Vagina (tissue), 2 donors: ENCODE measurements around the gene PTPRN2.
"Not testable (repeated sequence)": the region's sequence is repeated elsewhere in the genome, so short reads cannot be mapped to it uniquely, and the experiment has no call there.

Experiments
- POLR2A ChIP-seq, 2 donors: fragments of 450-650 bp; IDR thresholded peaks; one replicate each; pipeline ENCODE4 v1.6.1; 2017; ENCODE audit warnings: antibody characterized with exemption in 2 of 2, mild to moderate bottlenecking in 2 of 2, moderate library complexity in 2 of 2
- POLR2AphosphoS5 ChIP-seq, 2 donors: sonication (generic); formaldehyde crosslinking; IDR thresholded peaks; one replicate each; pipeline ENCODE4 v1.9.0; 2017; ENCODE audit warnings: antibody characterized with exemption in 2 of 2, mild to moderate bottlenecking in 2 of 2, low read depth in 1 of 2; ENCODE audit not compliant: insufficient read depth in 1 of 2
- TF ChIP-seq, protein P1 (sequence below), 3 experiments: fragments of 450-650 bp in 2 of 3; fragments of 200-600 bp in 1 of 3; sonication (generic) in 1 of 3; IDR thresholded peaks; one replicate each; pipeline ENCODE4 v1.5.1; 2017 to 2019; ENCODE audit warnings: antibody characterized with exemption in 3 of 3, mild to moderate bottlenecking in 2 of 3, moderate library complexity in 2 of 3

GRCh38 chr7:157562522-157563398 lies 1024.9 kb downstream of the PTPRN2 start:
- not testable (repeated sequence) for TF ChIP-seq POLR2AphosphoS5 (IDR thresholded peaks at IDR 0.05; ENCODE audit: insufficient read depth in 1 of 2, low read depth in 1 of 2); POLR2A (IDR thresholded peaks at IDR 0.05)
- TF ChIP-seq, protein P1, sequence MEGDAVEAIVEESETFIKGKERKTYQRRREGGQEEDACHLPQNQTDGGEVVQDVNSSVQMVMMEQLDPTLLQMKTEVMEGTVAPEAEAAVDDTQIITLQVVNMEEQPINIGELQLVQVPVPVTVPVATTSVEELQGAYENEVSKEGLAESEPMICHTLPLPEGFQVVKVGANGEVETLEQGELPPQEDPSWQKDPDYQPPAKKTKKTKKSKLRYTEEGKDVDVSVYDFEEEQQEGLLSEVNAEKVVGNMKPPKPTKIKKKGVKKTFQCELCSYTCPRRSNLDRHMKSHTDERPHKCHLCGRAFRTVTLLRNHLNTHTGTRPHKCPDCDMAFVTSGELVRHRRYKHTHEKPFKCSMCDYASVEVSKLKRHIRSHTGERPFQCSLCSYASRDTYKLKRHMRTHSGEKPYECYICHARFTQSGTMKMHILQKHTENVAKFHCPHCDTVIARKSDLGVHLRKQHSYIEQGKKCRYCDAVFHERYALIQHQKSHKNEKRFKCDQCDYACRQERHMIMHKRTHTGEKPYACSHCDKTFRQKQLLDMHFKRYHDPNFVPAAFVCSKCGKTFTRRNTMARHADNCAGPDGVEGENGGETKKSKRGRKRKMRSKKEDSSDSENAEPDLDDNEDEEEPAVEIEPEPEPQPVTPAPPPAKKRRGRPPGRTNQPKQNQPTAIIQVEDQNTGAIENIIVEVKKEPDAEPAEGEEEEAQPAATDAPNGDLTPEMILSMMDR (IDR thresholded peaks at IDR 0.05): not testable (repeated sequence)
